H54 (cell line): ENCODE results near the gene AEBP2.
A peak's percentile ranks its signal among the peaks of the same experiment; 100 is the strongest.

Experiments used
- DNase-seq: peaks from one replicate; pipeline ENCODE4 v3.0.0; 2011; ENCODE audit warnings: low spot score, mixed read lengths; ENCODE audit not compliant: insufficient read length
- FAIRE-seq: peaks from 3 replicates; lab custom pipeline; 2011; peaks lifted over from hg19 to GRCh38; lab: Jason Lieb, UNC
- POLR2A ChIP-seq: IDR thresholded peaks from 2 replicates; pipeline ENCODE4 v1.6.1; 2011; ENCODE audit warnings: low read depth, mild to moderate bottlenecking, low read length

AEBP2 gene

DNA sequence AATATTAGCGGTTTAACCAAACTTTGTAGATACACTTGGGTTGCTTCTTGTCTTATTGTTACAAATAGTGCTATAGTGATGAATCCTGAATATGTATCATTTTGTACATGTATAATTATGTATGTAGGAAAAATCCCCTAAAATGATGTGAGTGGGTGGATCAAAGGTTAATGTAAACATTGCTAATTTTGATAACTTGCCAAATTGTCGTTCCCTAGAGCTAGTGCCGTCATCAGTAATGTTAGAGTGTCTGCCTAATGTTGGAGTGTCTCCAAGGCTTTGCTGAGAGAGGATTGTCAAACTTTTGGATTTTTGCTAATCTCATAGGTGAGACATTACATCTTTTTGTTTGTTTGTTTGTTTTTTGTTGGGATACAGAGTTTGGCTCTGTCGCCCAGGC, 44.4 kb downstream of the AEBP2 start:
- no peak for TF ChIP-seq POLR2A
- FAIRE-seq, result no peak
- DNase-seq, result no peak

DNA sequence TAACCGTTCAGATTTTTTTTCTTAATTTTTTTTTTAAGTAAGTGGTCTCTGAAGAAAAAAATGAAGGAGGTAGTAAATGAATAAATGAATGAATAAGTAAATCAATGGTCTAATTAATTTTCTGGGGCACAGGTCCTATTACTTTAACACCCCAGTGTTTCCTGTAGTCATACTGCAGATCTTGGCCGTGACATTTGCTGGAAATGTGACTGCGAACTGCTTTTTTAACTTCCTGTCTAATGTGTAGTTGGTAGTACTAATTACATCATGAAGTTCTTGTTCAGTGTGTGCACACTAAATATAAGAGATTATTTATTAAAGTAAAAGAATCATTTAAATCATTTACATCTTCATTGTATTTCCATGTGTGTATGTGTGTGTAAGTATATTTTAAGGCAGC, 45.4 kb downstream of the AEBP2 start:
- no peak for FAIRE-seq
- no peak for TF ChIP-seq POLR2A
- DNase-seq, result no peak

DNA sequence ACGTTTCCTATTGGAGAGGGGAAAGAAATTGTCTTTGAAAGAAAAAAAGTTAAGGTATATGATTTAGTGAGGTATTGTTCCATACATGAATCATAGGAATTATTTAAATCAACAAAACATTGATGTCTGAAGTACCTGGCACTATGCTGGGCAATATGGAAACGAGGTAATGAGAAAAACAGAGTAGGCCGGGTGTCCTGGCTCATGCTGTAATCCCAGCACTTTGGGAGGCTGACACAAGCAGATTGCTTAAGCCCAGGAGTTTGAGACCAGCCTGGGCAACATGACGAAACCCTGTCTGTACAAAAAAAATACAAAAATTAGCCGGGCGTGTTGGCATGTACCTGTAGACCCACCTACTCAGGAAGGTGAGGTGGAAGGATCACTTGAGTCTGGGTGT, 45.9 kb downstream of the AEBP2 start:
- DNase-seq, result no peak
- FAIRE-seq, result no peak
- TF ChIP-seq POLR2A, result no peak

DNA sequence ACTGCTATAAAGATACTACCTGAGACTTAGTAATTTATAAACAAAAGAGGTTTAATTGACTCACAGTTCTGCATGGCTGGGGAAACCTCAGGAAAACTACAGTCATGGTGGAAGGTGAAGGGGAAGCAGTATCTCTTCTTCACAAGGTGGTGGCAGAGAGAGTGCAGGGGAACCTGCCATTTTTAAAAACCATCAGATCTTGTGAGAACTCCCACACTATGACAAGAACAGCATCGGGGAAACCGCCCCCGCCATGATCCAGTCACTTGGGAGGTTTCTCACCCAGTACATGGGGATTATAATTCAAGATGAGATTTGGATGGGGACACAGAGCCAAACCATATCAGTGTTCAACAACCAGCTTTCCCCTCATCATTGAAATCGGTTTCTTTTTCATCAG, 49.9 kb downstream of the AEBP2 start:
- no peak for FAIRE-seq
- no peak for DNase-seq
- TF ChIP-seq POLR2A, result no peak

DNA sequence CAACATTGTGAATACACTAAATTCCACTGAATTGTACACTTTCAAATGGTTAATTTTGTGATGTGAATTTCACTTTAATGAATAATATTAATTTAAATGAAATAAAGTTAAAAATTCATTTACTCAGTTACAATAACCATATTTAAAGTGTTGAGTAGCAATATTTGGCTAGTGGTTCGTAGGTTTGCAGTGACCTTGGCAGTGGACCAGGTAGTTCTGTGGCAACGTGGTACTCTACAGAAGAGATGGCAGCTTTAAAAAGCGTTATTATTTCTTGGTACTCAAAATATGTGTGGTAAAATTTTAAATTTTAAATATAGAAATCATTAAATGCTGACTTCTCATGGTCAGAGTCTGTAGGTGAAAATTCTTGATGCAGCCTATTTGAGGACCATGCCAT, 51.6 kb downstream of the AEBP2 start:
- no peak for TF ChIP-seq POLR2A
- no peak for FAIRE-seq
- no peak for DNase-seq

DNA sequence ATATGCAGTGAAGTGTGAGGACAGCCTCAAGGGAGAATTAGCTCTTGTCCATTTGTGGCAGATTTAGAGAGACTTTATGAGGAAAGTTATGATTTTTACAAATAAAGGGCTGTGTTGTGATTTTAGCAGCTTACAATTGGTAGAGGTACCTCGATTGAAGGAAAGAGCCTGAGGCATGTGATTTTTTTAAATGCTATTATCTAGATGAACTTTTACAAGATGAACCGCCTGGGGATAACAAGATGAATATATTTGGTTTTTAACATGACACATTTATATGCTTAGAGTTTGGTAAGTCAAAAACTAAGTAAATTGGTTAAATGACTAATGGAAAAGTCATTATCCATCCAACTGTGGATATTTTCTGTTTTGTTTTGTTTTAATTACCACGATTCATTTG, 52.6 kb downstream of the AEBP2 start:
- TF ChIP-seq POLR2A, result no peak
- no peak for FAIRE-seq
- no peak for DNase-seq

DNA sequence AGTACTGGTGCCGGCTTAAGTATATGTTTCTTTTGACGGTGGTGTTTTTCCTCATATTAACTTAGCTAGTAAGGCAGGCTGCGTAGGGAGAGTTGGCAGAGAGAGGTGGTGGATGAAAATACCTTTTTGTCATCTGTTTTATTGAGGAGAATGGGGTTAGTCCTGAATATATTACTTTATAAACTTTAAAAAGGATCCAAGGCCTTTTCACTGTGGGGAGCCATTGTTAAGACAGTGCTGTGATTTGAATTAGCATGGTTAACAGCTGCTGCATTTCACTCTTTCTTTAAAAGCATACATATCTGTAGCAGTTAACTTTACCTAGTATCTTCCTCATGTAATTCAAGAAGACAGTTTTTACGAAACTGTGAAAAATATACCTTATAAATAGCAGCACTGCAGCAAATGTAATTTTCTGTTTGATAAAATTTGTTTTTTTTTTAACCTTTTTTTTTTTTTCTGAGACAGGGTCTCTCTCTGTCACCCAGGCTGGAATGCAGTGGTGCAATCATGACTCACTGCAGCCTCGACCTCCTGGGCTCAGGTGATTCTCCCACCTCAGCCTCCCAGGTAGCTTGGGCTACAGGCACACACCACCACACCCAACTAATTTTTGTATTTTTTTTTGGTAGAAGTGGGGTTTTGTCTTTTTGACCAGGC, 57.1 kb downstream of the AEBP2 start:
- DNase-seq (no peak), FAIRE-seq (no peak)
- TF ChIP-seq POLR2A, result no peak

DNA sequence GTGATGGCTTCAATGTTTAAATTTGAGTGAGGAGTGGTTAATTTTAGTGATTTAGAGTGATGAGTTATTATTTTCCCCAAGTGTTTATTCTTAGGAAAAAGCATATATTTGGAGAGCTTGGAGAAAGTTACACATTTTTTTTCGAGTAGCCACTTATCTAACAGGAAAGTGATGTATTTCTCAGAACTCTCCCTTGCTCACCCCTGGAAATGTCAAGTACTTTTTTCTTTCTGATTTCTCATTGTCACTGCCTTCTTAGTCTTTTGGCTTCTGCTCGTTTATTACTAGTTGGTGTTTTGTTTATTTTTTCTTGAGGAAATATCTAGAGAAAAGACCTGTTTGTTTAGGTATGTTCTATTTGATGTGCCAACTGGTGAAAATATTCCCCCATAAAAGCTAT, 58.8 kb downstream of the AEBP2 start:
- FAIRE-seq (no peak), DNase-seq (no peak)
- no peak for TF ChIP-seq POLR2A

DNA sequence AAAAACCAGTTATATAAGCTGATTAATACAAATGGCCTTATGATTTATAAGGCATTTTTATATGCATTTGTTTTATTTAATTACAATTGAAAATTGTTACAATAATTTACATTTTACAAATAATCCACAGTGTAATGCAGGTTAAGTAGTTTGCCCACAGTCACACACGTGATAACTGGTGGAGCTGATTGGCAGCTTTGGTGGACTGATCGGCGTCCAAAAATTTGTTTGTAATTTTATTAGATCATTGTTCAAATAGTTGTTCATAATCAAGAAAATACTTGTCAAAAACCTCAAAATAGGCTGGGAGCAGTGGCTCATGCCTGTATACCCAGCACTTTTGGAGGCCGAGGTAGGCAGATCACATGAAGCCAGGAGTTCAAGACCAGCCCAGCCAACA, 59.7 kb downstream of the AEBP2 start:
- DNase-seq (no peak), FAIRE-seq (no peak)
- no peak for TF ChIP-seq POLR2A

DNA sequence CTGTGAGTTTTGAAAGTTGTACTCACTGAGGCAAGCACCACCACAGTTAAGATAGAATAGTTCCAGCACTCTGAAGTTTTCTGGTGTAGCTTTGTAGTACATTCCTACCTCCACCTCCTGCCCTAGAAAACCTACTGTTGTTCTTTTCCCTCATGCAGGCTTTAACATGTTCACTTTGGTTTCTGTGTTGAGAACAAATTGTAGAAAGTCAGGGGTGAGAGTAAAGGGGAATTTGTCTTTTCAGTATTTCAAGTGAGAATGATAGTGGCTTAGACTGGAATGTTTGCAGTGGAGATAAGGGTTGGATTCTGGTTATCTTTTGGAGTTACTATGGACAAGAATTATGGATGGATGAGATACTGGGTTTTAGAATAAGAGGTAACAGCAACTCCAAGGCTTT, 67.2 kb downstream of the AEBP2 start:
- no peak for DNase-seq
- no peak for TF ChIP-seq POLR2A
- no peak for FAIRE-seq

DNA sequence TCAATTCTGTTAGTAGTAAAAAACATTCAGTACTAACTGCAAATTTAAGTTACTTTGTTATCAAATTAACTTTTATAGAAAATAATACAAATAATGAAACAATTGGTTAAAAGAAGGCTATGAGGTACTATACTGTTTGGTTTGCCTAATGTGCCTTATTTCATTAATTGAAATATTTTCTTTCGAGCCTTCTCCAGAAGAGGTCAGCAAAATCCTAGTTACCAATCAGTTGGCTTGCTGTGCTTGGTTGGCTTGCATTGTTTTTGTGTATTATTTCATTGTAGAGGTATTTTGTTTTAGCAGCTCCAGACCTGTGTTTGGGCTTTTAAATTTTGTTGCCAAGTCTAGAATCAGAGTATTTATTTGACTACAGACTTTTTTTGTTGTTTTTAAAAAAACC, 68.5 kb downstream of the AEBP2 start:
- TF ChIP-seq POLR2A, result no peak
- FAIRE-seq (no peak), DNase-seq (no peak)

DNA sequence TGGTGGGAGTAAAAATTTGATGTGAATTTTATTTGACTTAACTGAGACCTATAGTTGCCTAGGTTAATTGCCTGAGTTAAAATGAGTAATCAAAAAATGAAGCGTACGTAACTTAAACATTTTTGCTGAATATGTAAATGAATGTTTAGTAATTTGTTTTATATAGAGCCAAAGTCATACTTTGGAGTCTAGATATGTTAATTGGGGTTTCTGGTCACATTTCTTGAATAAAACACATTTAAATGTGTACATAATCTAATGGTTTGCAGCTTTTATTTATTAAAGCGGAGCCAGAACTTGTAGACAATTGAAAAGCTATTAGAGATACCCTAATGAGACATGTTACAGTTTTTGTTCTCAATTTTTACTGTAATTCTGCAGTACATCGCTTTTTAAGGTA, 71.2 kb downstream of the AEBP2 start:
- FAIRE-seq (no peak), DNase-seq (no peak)
- TF ChIP-seq POLR2A, result no peak

DNA sequence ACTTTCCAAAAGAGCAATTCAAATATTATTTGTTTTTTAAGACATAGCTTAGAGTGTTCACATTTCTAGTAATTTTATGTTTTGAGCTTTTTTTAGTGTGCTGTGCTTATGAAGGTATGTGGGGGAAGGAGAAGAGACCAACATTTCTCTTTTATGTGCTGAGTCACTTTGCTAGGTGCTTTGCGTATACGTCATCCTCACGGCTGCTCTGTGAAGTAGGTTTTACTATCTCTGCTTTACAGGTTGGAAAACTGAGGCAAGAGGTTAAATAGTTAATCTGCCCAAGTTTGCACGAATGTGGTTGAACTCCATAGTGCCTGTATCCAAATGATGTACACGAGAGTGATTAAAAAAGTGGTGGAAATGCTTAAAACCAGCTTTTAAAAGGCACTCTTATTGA, 75.9 kb downstream of the AEBP2 start:
- peak; percentile 27 for FAIRE-seq
- DNase-seq, result no peak
- no peak for TF ChIP-seq POLR2A

DNA sequence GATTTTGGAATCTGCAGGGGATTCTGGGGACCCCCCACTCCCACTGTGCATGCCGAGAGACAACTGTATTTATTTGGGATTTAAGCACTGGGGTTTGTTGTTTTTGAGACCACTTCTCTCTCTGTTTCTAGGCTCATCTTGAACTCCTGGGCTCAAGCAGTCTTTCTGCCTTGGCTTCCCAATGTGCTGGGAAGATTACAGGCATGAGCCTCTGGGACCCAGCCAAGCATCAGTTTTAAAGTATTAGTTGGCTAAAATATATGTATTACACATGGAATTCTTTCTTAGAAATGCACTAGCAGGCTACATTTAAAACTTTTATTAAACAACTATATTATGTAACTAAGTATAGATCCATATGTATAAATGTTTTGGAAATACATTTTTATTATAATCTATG, 78.3 kb downstream of the AEBP2 start:
- FAIRE-seq, result no peak

DNA sequence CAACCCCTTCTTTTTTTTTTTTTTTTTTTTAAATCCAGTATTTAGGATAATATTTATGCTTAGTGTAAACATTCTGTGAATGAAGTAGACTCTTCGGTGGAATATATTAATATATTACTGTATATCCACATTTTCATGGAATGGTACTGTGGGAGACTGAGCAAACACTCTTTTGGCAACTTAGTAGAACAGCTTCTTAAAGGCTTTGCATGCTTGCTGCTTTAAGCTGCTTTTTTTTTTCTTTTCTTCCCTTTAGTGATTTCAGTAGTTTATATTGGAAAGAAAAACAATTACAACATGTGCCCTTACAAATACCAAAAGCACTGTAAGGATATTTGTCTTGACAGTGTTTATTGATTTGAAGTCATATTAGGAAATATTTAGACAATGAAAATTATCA, 78.9 kb downstream of the AEBP2 start:
- DNase-seq (no peak), FAIRE-seq (no peak)
- TF ChIP-seq POLR2A, result no peak

More for the DNA sequence above, 78.3 kb downstream of the AEBP2 start:
- no peak for DNase-seq
- TF ChIP-seq POLR2A, result no peak
